GM06990 (cell line): ENCODE data around the gene VSIR.

Experiments used
- DNase-seq: peaks from one replicate; pipeline ENCODE4 v3.0.0-alpha.2; 2011; ENCODE audit not compliant: insufficient read length; ENCODE audit errors: extremely low read depth
- H3K27me3 ChIP-seq: replicated peaks from 2 replicates; pipeline ENCODE4 v1.6.0; 2011; ENCODE audit warnings: low read length; ENCODE audit not compliant: control insufficient read depth, insufficient read depth
- H3K36me3 ChIP-seq: 2 replicates; pipeline ENCODE4 v1.5.1; 2011; ENCODE audit warnings: low read length; ENCODE audit not compliant: control insufficient read depth, insufficient read depth
- H3K4me3 ChIP-seq: replicated peaks from 2 replicates; pipeline ENCODE4 v1.5.1; 2011; ENCODE audit warnings: low read depth, mild to moderate bottlenecking, control low read depth, low read length
- CTCF ChIP-seq: IDR thresholded peaks from 2 replicates; pipeline ENCODE4 v1.5.1; 2011; ENCODE audit warnings: low read length, control low read depth, mild to moderate bottlenecking, inconsistent platforms; ENCODE audit not compliant: insufficient read depth, poor library complexity, severe bottlenecking

Gene VSIR

GRCh38 chr10:71722849-71723248 is 50.5 kb downstream of the VSIR start:
- Histone ChIP-seq H3K4me3 (no peak overlapping the region), H3K27me3 (no peaks in the 10 kb centered on the region), H3K36me3 (no peaks in the 10 kb centered on the region)
- no peak for DNase-seq
- TF ChIP-seq CTCF = no peak

GRCh38 chr10:71721313-71721712 is 52.0 kb downstream of the VSIR start:
- no peaks in the 10 kb centered on the region for H3K27me3 ChIP-seq

GRCh38 chr10:71720288-71720687 is 53.0 kb downstream of the VSIR start:
- no peak overlapping the region for H3K4me3 ChIP-seq
- H3K36me3 ChIP-seq = no peaks in the 10 kb centered on the region
- no peak for TF ChIP-seq CTCF
- H3K27me3 ChIP-seq = no peaks in the 10 kb centered on the region
- no peak for DNase-seq

More at GRCh38 chr10:71721313-71721712, 52.0 kb downstream of the VSIR start:
- H3K4me3 ChIP-seq = no peak overlapping the region
- no peak for TF ChIP-seq CTCF
- no peaks in the 10 kb centered on the region for H3K36me3 ChIP-seq
- DNase-seq = no peak

- H3K4me3 ChIP-seq = no peak within 1 kb of the TSS
- no peak for TF ChIP-seq CTCF
- DNase-seq = no peak
- H3K36me3 ChIP-seq = no peaks in the 10 kb centered on the region
- no peaks in the 10 kb centered on the region for H3K27me3 ChIP-seq
Measured at GRCh38 chr10:71719464-71720201, 53.7 kb downstream of the VSIR start, which contains the start of gene C10orf105. Gene C10orf105 (minus strand): TSS chr10:71719778. CDS start chr10:71716337, 3,441 bp downstream.

- no peak for DNase-seq
- no peak for TF ChIP-seq CTCF
Measured at GRCh38 chr10:71719042-71719441, 54.3 kb downstream of the VSIR start.

GRCh38 chr10:71718165-71718698 is 55.1 kb downstream of the VSIR start:
- TF ChIP-seq CTCF = no peak
- DNase-seq = no peak
- Histone ChIP-seq H3K4me3 (no peak overlapping the region), H3K36me3 (no peaks in the 10 kb centered on the region), H3K27me3 (no peaks in the 10 kb centered on the region)

More at GRCh38 chr10:71719042-71719441, 54.3 kb downstream of the VSIR start:
- no peaks in the 10 kb centered on the region for H3K36me3 ChIP-seq
- no peaks in the 10 kb centered on the region for H3K27me3 ChIP-seq
- H3K4me3 ChIP-seq = no peak overlapping the region
